RWPE2 (cell line): ENCODE results near the gene ADD1.
"Not testable (repeated sequence)": the region's sequence is repeated elsewhere in the genome, so short reads cannot be mapped to it uniquely, and the experiment has no call there.

Source experiments
- ATAC-seq: fragments of 200-7000 bp; cut with Tn5 transposase; 3 replicates; pipeline ENCODE4 v1.9.1; 2021; ENCODE audit warnings: low read depth
- DNase-seq: peaks from one replicate; pipeline ENCODE4 v3.0.0-alpha.2; 2020; ENCODE audit warnings: low spot score
- H3K27ac ChIP-seq: fragments of 450-650 bp; 2 replicates; pipeline ENCODE4 v1.5.1; 2017; ENCODE audit warnings: mild to moderate bottlenecking; ENCODE audit not compliant: poor library complexity, severe bottlenecking
- H3K27me3 ChIP-seq: fragments of 250-450 bp; sonication (Bioruptor Pico); 2 replicates; pipeline ENCODE4 v1.5.1; 2021; ENCODE audit warnings: mild to moderate bottlenecking, moderate library complexity; ENCODE audit not compliant: insufficient read depth, poor library complexity, severe bottlenecking
- H3K36me3 ChIP-seq: fragments of 250-450 bp; sonication (Bioruptor Pico); 2 replicates; pipeline ENCODE4 v1.5.1; 2020; ENCODE audit warnings: low read depth, mild to moderate bottlenecking, moderate library complexity
- H3K4me1 ChIP-seq: fragments of 250-450 bp; sonication (Bioruptor Pico); 2 replicates; pipeline ENCODE4 v1.5.1; 2021; ENCODE audit warnings: mild to moderate bottlenecking, moderate library complexity; ENCODE audit not compliant: insufficient read depth, poor library complexity, severe bottlenecking
- H3K4me3 ChIP-seq: fragments of 250-450 bp; sonication (Bioruptor Pico); 2 replicates; pipeline ENCODE4 v1.5.1; 2021; ENCODE audit warnings: mild to moderate bottlenecking, moderate library complexity; ENCODE audit not compliant: severe bottlenecking
- H3K9me3 ChIP-seq: fragments of 250-450 bp; sonication (Bioruptor Pico); 2 replicates; pipeline ENCODE4 v1.5.1; 2021; ENCODE audit warnings: mild to moderate bottlenecking, moderate library complexity; ENCODE audit not compliant: severe bottlenecking
- CTCF ChIP-seq: fragments of 450-650 bp; IDR thresholded peaks from one replicate; pipeline ENCODE4 v1.5.1; 2017; ENCODE audit warnings: mild to moderate bottlenecking, moderate library complexity; ENCODE audit not compliant: poor library complexity, severe bottlenecking

Gene ADD1

GRCh38 chr4:2944091-2944482 is 100.4 kb downstream of the ADD1 start:
- H3K4me1 ChIP-seq = no peaks in the 10 kb centered on the region
- H3K27me3 ChIP-seq = no peaks in the 10 kb centered on the region
- DNase-seq (no peak), ATAC-seq (no peak)
- no peak for TF ChIP-seq CTCF
- no peaks in the 10 kb centered on the region for H3K9me3 ChIP-seq
- no peak overlapping the region for H3K4me3 ChIP-seq
- H3K27ac ChIP-seq = no peak overlapping the region
- H3K36me3 ChIP-seq = peaks cover 95% of the 10 kb centered on the region

GRCh38 chr4:2944586-2945526 is 101.2 kb downstream of the ADD1 start:
- Histone ChIP-seq H3K27me3 (no peaks in the 10 kb centered on the region), H3K9me3 (no peaks in the 10 kb centered on the region), H3K36me3 (peaks cover 95% of the 10 kb centered on the region), H3K27ac (no peak overlapping the region), H3K4me3 (no peak overlapping the region), H3K4me1 (no peaks in the 10 kb centered on the region)
- ATAC-seq = no peak
- DNase-seq = no peak
- TF ChIP-seq CTCF = no peak

- H3K9me3 ChIP-seq, ATAC-seq, H3K4me3 ChIP-seq, DNase-seq, H3K27ac ChIP-seq, H3K4me1 ChIP-seq, H3K27me3 ChIP-seq: not testable (repeated sequence)
- H3K36me3 ChIP-seq = peaks cover 95% of the 10 kb centered on the region
Observed at GRCh38 chr4:2945619-2946604, 102.3 kb downstream of the ADD1 start.

- H3K36me3 ChIP-seq = peaks cover 94% of the 10 kb centered on the region
- H3K27ac ChIP-seq = no peak overlapping the region
Observed at GRCh38 chr4:2946812-2947600, 103.4 kb downstream of the ADD1 start.

More at GRCh38 chr4:2946812-2947600, 103.4 kb downstream of the ADD1 start:
- Histone ChIP-seq H3K27me3 (no peaks in the 10 kb centered on the region), H3K4me3 (no peak overlapping the region), H3K4me1 (no peaks in the 10 kb centered on the region), H3K9me3 (no peaks in the 10 kb centered on the region)
- DNase-seq (no peak), ATAC-seq (no peak)
- TF ChIP-seq CTCF = no peak
